Measurements from ENCODE around the gene CEP20.

The CEP20 gene

DNA sequence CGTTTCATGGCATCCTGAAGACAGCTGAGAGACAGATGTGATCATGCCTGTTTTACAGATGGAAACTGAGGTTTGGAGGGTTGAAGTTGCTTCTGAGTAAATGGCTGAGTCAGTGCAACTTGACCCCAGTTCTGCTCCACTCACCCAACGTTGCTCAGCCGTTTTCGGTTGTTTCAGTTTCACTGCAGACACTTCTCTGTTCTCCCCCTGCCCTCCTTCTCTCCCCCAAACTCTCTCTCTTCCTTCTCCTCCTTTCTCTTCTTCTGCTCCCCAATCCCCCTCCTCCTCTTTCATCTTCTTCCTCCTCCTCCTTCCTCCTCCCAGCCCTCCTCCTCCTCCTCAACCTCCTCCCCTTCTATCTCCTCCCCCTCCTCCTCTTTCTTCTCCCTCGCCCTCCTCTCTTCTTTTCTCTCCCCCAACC is 9.4 kb upstream of the CEP20 start:
- no peak for DNase-seq (ENCODE audit: low read depth in 3 of 3)

DNA sequence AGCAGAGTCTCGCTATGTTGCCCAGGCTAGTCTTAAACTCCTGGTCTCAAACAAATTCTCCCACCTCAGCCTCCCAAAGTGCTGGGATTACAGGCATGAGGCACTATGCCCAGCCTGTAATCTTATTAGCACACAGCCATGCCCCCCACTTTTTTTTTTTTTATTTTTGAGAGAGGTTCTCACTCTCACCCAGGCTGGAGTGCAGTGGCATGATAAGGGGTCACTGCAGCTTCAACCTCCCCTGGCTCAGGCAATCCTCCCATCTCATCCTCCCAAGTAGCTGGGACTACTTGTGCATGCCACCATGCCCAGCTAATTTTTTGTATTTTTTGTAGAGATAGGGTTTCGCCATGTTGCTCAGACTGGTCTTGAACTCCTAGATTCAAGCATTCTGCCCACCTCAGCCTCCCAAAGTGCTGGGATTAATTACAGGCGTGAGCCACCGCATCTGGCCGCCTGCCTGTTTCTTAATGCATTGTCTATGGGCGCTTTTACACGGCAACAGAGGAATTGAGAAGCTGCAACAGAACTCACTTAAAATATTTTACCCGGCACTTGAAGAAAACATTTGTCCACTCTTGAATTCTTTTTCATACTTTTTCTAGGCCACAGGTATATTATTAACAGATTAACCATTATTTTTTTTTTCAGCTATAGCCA is 8.8 kb upstream of the CEP20 start:
- DNase-seq (ENCODE audit: low read depth in 3 of 3) = no peak

DNA sequence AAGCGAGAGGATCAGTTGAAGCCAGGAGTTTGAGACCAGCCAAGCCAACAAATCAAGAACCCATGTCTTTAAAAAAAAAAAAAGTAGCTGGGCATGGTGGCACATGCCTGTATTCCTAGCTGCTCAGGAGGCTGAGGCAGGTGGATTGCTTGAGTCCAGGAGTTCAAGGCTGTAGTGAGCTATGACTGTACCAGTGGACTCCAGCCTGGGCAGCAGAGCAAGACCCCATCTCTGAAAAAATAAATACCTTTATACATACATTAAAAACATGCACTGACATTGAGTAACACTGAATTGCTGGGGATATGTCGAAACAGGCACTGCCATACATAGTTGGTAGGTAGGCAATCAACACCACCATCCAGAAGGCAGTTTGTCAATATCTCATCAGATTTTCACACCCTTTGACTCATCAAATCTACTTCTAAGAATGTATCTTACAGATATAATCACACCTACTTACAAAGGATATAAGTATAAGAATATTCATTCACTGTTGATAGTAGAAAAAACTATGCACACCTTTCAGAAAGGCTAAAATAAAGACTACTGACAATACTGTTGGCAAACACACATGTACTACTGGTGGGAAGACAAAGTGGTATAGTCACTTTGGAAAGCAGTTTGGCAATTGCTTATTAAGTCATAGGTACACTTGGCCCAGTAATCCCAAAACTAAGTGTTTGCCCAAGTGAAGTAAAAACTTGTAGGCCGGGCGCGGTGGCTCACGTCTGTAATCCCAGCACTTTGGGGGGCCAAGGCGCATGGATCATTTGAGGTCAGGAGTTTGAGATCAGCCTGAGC is 6.4 kb upstream of the CEP20 start:
- no peak for DNase-seq (ENCODE audit: low read depth in 3 of 3)

DNA sequence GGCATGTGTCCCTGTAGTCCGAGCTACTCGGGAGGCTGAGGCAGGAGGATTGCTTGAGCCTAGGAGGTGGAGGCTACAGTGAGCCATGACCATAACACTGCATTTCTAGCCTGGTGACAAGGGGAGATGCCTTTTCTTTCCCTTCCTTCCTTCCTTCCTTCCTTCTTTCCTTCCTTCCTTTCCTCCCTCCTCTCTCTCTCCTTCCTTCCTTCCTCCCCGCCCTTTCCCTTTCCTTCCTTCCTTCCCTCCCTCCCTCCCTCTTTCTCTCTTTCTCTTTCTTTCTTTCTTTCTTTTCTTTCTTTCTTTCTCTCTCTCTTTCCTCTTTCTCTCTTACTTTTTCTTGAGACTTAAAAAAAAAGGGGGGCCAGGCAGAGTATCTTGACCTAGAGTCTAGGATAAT is 3.1 kb upstream of the CEP20 start:
- DNase-seq (ENCODE audit: low read depth in 3 of 3) = no peak

DNA sequence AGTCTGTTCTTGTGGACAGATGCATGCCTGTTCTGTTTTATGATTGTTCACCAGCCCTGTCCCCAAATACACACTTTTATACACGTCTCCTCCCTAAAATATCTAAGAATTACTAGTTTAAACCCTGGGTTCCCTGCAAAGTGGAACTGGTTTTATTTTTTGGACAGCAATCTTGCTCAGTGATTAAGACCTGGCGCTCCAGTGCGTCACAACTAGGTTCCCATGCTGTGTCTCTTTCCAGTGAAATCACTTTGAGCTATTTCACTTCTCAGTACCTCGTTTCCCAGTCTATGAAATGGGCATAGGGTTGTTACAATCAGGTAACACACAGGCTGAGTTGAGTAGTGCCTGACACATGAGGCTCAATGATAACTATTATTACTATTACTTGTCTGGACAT is 1.1 kb downstream of the CEP20 start:
- DNase-seq (ENCODE audit: low read depth in 3 of 3) = no peak

DNA sequence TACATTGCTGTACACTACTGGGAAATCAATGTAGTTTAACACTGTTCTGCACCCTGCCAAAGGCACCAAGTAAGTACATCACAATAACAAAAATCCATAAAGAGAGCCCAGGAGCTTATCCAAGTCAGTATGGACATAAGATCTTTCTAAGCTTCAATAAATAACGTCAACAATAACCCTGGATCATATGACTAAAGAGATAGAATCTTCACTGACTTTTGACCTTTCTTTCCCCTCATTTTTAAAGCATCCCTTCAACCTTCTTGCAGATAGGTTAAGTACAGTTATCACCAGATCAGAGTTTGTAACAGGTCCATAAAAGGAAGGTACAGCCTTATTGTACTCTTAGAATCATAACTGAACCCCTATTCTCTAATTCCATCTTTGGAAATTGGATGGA is 2.3 kb downstream of the CEP20 start:
- no peak for DNase-seq (ENCODE audit: low read depth in 3 of 3)

DNA sequence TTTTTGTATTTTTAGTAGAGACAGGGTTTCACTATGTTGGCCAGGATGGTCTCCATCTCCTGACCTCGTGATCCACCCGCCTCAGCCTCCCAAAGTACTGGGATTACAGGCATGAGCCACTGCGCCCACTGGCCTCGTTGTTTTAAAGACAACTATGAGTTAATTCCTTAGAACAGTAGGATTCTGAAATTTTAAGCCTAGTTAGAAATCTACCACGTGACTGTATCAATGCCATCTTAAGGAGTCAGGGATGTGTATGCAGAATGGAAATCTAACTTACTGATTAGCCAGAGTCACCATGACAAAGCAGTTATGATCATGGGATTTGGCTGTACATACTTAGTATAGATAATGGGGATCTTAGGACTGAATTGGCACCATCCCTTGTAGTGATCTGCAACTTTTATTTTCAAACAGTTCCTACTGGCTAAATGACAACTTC is 2.8 kb downstream of the CEP20 start:
- no peak for DNase-seq (ENCODE audit: low read depth in 3 of 3)

DNA sequence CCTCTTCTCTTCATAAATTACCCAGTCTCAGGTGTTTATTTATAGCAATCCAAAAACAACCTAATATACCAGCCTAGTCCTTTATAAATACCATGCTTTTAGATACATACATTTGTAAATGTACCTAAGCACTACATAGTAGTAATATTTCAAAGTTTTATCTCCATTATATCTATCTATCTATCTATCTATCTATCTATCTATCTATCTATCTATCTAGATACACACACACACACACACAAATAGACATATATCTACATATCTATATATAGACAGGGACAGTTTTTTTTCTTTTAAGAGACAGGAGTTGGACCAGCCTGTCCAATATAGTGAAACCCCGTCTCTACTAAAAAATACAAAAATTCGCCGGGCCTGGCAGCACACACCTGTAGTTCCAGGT is 5.8 kb downstream of the CEP20 start:
- DNase-seq (ENCODE audit: low read depth in 3 of 3) = no peak

DNA sequence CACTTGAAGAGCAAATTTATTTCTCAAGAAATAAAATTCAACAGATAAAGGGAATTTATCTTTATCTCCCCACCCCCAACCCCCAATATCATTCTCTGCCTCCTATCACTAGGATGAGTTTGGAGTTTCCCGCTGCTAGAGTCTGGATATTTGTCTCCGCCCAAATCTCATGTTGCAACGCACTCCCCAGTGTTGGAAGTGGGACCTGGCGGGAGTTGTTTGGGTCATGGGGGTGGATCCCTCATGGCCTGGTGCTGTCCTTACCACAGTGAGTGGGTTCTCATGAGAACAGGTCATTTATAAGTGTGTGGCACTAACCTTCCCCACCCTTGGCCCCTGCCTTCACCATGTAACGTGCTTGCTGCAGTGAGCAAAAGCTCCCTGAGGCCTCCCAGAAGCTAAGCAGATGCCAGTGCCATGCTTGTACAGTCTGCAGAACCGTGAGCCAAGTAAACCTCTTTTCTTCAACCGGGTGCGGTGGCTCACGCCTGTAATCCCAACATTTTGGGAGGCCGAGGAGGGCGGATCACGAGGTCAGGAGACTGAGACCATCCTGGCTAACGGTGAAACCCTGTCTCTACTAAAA is 6.5 kb downstream of the CEP20 start:
- no peak for DNase-seq (ENCODE audit: low read depth in 3 of 3)

DNA sequence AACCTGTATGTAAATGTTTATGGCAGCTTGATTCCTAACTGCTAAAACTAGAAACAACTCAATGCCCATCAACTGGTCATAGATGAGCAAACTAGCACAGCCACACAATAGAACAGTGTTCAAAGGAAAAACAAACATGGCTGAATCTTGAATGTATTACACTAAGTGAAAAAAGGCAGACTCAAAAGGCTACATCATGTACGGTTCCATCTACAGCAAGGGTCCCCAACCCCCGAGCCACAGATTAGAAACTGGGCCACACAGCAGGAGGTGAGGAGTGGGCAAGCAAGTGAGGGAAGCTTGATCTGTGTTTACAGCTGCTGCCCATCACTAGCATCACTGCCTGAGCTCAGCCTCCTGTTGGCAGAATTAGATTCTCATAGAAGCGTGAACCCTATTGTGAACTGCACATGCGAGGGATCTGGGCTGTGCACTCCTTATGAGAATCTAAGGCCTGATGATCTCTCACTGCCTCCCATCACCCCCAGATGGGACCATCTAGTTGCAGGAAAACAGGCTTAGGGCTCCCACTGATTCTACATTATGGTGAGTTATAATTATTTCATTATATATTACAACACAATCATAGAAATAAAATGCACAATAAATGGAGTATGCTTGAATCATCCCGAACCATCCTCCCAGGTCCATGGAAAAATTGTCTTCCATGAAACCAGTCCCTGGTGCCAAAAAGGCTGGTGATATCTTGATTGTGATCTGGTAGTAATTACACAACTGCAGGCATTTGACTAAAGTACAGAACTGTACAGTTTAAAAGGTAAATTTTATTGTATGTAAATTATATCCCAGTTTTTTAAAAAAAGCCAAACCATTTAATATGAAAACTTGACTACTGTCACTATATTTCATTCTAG is 7.7 kb downstream of the CEP20 start:
- no peak for DNase-seq (ENCODE audit: low read depth in 3 of 3)

DNA sequence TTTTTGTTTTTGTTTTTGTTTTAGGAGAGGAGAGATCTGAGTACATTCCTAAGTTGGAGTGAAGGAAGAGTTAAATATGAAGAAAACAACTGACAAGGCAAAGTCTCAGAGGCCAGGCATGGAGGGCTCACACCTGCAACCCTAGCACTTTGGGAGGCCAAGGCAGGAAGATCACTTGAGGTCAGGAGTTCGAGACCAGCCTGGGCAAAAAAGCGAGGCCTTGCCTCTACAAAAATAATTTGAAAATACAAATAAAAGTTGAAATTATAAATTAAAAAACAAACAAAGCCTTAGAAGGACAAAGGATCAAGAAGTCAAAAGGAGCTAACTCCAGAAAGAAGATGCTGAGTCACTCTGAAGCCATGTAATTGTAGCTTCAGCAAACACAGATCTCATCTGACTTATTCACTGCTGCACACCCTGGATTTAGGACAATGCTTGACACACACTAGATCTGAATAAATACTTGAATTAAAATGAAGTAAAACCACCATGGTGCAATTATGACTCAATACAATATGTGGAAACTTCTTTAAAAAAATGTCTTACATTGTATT is 9.1 kb downstream of the CEP20 start:
- DNase-seq (ENCODE audit: low read depth in 3 of 3) = no peak

DNA sequence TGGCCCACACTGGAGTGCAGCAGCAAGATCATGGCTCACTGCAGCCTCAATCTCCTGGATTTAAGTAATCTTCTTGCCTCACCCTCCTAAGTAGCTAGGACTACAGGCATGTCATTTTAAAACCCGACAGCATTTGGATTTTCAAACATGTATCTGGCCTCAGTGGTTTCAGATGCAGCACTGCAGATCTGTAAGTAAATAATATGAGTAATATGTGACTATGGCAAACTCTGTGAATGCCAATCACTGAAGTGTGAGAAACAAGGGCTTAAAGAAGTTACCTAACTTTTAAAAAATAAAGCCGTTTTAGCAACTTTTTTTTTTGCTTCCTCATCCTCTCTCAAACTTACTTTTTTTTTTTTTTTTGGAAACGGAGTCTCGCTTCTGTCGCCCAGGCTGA is 11.9 kb downstream of the CEP20 start:
- DNase-seq (ENCODE audit: low read depth in 3 of 3) = no peak

DNA sequence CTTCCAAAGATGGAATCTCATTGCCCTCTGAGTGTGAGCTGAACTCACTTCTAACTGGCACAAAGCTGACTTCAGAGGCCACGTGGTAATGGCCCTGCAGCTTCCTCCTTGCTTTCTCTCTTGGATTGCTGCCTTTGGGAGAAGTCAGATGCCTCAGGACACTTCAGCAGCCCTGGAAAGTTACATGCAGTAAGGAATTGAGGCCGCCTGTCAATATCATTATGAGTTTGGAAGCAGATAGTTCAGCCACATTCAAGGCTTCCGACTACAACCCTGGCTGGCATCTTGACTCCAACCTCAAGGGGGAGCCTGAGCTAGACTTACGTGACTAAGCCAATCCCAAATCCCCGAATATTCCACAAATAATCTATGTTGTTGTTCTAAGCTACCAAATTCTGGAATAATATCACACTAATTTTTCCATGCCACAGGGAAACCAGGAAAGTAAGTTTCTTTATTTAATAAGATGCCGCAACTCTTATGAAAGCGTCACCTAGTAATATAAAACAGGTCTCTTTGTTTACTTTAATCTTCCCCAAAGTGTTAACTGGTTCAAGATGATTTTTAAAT is 13.6 kb downstream of the CEP20 start:
- no peak for DNase-seq (ENCODE audit: low read depth in 3 of 3)

DNA sequence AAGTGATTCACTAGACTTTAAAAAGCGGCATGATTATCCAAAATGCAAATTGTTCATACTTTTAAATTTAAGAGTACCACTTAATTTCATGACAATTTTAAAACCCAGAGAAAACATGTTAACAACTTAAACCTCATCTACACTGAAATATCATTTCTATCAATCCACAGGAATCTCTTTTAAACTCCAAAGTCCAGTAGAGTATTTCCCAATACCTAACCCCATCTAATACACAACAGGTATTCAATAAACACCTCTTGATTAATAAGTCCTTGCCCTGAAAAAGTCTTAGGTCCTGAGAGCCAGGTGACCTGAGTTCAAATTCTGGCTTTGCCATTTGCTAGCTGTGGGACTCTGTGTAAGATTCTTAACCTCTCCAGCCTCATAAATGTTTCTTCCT is 14.7 kb downstream of the CEP20 start:
- no peak for DNase-seq (ENCODE audit: low read depth in 3 of 3)

DNA sequence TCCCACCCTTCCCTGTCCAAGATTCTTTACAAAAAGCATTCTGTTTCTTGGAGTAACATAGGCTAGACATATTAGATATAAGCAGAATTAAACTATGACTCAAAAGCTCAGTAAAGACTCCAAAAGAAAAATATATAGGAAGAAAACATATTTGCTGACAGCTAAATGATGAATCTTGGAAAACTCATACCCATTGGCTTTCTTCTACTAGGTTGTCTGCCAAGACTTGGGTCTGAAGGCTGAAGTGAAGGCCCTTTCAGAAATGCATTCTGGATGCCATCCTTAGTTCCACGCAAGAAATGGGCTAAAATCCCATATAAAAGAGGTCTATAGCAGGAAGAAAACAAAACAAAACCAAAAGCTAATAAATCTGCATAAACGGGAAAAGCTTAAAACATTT is 15.1 kb downstream of the CEP20 start:
- DNase-seq (ENCODE audit: low read depth in 3 of 3) = no peak

DNA sequence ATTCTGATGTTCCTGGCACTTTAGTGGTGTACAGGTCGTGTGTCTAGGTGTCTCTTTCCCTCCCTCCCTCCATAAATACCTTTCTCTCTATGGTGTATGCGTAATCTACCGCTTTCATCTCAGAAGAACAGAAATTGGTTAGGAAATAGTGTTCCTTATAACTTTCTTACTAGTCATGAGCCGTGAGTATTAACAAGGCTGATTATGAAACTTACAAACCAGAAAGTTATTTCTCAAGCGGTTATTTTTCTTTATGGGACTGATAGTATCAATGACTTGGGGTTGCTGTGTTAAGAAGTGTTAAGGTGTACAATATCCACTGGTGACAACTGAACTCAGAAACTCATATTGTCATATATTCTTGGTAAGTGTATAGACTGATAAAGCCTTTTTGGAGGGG is 18.4 kb downstream of the CEP20 start:
- DNase-seq (ENCODE audit: low read depth in 3 of 3) = no peak

DNA sequence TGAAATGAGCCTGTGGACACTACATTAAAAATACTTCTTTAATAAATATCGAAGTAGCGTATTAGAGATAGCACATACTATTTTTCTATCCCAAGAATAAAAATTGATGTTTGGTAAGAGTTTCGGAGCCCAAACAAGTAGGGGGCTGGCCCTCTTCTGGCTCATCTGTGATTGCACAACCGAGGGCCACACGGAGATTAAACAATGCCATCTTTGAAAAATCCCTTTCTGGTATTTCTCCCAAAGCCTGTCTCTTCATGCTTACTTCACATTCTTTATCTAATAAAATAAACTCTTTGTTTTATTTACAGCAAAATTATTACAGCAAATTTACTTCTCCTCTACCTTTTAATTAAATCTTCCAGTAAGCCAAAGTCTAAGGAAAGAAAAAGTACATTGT is 22.0 kb downstream of the CEP20 start:
- no peak for DNase-seq (ENCODE audit: low read depth in 3 of 3)

DNA sequence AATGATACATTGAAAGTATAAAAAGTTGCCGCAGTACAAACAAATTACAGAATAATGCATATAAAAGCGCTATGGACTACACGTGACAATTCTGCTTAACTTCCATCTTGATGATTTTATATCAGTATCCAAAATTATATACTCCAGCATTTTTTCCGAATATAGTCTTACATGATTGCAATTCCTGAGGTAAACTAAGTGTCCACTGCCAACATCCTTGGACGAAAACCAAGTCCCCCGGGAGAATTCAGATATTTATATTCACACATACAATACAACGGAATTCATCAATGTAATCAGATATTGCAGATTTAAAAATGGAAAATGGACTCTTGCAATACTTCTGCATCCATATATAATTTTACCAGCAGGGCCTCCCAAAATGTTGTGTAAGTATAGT is 22.7 kb downstream of the CEP20 start:
- DNase-seq (ENCODE audit: low read depth in 3 of 3) = no peak

DNA sequence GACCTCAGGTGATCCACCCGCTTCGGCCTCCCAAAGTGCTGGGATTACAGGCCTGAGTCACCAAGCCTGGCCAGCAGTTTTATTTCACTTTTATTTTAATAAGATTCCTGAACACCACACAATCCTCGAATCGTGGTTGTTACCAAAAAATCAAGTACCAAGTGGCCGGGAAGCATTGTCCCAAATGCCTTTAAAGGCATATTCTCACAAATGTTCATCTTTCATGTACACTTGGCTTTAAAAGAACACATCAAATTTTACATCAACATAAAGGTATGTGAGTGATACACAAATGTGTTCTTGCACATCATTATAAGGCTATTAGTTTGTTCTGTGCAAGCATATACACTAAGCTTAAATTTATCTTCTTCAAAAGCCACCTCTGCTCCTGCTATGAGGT is 23.5 kb downstream of the CEP20 start:
- no peak for DNase-seq (ENCODE audit: low read depth in 3 of 3)

DNA sequence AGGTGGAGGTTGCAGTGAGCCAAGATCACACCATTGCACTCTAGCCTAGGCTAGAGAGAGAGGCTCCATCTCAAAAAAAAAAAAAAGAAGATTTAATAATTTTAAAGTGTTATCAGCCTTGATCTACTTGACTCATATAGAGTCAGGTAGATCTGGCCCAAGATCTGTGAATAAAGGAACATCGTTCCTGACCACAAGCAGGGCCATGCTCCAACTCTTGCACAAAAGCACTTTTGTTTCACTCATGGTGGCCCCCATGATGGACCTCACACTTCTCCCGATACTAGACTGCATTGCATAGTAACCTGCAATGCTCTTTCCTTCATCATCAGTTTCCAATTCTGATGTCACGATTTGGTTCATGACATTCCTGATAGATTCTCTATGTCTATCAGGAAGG is 26.4 kb downstream of the CEP20 start:
- DNase-seq (ENCODE audit: low read depth in 3 of 3) = no peak

DNA sequence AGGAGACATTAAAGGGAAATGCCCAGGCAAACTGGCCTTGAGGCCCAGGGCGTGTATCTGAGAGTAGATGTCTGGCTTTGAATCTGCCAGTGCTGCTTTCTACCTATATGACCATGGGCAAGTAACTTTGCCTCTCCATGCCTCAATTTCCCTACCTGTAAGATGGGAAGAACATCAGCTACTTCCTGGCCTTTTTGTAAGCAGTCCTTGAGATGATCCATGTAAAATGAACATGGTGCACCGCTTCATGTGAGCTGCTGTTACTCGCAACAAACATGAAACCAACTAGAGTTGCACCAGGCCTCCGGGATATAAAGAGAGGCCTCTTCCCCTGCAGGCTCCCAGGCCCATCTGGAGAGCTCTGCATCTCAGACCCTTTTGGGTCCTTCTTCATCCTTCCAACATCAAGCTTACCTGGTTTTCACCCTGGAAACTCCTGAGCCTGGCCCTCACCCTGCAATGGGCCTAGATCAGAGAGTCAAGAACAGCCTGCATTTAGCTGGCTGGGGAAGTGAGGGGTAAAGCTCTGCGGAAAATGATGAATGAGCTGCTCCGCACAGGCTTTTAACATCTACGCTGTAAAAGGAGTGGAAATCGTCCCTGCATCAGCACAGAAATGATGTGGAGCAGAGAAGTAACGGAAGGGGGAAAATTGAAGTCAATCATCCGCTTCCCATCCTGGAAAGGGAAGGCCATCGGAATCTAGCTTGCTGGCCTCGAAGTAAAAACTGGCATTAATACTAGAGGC is 29.3 kb downstream of the CEP20 start:
- no peak for DNase-seq (ENCODE audit: low read depth in 3 of 3)

Measured in stimulated activated CD4-positive, alpha-beta T cell treated with anti-CD3 and anti-CD28 coated beads, TNF-alpha, amount 100 ng/mL, for 4 hours (primary cell).